HG02623 (cell line): ENCODE results near the gene UMODL1.

ENCODE experiments used
- ATAC-seq: cut with Tn5 transposase; IDR thresholded peaks from one replicate; pipeline ENCODE4 v1.9.1; 2021; ENCODE audit warnings: moderate library complexity; ENCODE audit not compliant: unreplicated experiment

UMODL1 gene

DNA sequence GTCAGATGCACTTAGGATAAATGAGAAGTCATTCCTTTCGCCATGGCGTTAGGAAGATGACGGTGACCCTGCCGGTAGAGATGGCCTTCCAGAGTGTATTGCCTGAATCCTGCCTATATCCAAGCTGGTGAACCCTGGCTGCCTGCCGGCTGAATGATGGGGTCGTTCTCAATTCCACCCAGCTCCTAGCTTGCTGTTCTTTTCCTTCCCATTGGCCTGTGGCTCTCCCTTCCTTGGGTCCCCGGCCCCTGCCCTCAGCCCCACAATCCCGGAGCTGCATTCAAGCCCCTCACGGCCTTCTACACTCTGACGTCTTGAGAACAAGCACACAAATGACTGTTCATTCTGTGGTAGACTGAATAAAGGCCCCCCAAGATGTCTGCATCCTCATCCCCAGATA is 32.7 kb upstream of the UMODL1 start:
- no peak for ATAC-seq

DNA sequence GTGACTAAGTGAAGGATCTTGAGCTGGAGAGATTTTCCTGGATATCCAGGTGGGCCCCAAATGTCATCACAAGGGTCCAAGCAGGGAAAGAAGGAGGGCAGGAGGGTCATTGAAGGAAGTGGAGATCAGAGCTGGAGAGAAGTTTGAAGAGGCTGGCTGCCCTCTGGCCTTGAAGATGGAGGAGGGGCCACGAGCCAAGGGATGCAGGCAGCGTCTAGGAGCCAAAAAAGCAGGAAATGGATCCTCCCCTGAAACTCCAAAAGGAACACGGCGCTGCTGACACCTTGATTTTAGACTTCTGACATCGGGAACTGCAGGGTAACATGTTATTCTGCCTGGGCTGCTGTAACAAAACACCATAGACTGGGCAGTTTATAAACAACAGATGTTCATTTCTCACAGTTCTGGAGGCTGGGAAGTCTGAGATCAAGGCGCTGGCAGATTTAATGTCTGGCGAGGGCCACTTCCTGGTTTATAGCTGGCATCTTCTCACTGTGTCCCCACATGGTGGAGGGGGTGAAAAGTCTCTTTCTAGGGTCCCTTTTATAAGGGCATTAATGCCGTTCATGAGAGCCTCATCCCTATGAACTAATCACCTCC is 32.2 kb upstream of the UMODL1 start:
- no peak for ATAC-seq

DNA sequence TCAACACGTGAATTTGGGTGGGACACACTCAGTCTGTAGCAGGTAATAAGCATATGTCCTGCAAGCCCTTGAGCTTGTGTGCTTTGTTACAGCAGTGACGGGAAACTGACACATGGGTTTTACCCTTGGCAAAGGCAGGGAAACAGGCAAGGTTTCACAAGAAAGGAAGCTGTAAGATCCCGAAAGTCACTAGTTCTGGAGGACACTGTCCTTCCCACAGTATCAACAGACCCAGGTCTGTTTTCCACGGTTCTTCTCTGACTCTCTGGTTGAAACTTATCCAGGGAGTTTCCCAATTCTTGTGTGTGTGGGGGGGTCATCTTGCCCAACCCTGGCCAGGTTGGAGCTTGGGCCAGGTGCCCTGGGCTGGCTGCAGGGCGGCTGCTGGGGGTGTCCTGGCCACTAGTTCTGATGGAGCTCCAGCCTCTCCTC is 31.6 kb upstream of the UMODL1 start:
- ATAC-seq, result no peak

DNA sequence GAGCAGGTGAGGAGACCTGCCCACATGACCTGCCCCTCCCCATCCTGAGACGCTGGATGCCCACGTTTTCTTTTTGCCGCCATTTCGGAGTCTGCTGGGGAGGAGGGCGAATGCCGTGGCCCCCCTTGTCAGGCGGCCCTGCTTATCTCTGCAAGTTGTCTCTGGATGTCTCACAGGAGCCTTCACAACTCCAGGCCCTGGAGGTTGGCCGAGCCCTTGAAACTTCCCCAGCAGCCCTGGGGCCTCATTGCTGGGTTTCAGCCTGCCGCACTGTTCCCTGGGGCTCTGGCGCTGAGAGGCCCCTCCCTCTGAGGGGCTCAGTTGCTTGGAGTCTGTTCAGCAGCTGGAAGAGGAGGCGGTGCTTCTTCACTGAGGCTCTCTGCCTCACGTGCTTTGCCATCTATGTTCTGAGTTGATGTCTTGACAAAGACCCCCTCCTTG is 31.2 kb upstream of the UMODL1 start:
- no peak for ATAC-seq

DNA sequence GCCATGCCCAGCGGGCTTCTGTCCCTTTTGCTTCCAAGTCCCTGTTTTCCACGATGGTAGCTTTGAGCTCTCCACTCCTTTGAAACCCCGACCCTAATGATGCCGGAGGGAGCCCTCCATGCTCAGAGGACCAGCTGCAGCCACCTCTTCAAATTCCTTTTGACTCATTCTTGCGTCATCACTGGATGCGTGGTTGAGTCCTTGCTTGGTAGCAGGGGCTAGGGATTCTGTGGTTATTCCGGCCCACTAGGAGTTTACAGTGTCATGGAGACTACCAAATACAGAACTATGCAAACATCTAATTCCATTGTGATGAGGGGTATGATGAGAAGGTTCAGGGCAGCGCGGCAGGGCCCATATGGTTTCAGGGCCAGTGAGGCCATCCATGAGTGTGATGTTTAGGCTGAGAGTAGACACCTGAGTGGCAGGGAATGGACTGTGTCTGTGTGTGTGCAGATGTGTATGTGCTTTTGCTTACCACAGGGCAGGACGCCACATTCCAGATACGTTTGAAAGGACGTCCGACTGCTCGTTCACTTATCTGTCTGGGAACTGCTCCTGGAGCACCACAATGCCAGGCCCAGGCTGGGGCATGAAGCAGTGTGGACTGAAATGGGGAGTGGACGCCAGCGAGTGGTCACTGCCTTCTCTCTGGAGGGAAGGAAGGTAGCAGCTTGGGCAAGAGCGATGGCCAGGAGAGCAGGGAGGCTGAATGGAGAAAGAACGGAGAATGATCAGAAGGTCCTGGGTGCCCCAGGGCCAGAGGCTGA is 30.5 kb upstream of the UMODL1 start:
- ATAC-seq, result no peak

DNA sequence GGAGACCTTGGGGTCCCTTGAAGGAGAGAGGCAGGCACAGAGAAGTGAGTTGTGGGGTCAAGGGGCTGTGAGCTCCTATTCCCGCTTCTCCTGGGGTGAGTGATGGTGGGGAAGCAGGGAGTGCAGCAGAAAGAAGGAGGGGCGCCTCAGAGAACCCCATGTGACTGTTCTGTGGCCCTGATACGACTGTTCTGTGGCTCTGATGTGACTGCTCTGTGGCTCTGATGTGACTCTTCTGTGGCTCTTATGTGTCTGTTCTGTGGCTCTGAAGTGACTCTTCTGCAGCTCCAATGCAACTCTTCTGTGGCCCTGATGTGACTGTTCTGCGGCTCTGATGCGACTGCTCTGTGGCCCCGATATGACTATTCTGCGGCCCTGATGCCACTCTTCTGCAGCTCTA is 29.9 kb upstream of the UMODL1 start:
- ATAC-seq, result no peak

DNA sequence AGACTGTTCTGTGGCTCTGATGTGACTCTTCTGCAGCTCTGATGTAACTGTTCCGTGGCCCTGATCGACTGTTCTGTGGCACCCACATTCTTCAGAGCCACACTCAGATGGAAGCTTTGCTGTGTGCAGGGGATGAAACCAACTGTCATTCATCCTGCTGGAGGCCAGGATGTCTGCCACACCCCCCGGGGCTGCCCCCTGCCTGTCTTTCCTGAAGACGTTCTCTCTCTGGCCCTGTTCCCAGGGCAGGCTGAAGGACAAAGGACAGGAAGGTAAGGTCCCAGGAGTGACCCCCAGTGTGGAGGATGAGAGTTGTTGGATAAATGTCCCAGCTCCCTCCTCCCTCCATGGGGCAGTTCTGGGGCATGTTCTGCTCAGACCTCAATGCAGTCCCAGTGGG is 29.4 kb upstream of the UMODL1 start:
- no peak for ATAC-seq

DNA sequence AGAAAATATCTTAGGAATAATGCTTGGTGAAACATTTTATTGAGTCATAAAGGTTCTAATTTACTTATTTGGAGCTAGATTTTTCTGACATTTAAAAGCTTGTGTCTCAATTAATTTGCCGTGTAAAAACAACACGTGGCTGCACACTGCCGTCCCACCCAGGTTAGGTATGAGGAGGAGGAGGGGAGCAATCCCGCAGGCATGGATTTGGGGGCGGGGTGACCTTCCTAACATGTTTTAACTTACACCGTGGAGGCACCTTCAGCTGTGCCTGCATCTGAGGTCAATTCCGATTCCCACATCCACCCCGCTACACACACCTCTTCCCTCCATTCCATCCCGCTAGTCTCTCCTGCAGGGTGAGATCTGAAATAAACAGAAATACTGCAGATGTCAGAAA is 28.5 kb upstream of the UMODL1 start:
- ATAC-seq, result no peak

DNA sequence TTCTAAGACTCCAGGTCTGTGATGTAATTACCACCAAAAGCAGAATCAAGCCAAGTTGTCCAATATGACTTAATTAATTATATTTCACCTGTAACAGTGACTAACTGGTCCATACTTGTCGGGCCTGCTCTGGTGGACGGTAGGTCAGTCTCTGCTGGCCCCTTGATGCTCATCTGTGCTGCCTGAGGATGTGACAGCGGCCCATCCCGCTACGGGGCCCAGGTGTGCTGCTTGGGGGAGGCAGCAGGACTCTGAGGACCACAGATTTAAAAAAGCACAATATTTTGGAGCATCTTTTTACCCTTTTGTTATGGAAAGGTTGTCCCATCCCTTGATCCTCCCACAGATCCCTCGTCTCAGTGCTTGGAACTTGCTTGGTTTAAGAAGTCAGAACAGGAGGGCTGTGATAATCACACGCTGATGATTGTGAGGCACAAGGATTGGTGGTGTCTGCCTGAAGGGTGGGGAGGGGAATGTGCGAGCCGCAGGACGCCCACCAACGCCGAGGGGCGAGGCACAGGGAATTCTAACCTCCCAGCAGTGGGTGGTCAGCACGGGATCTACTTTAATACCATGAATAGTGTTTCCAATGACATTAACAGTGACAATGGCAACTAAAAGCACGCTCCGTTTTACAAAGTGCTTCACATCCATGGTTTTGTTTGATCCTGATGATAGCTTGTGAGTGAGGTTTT is 27.8 kb upstream of the UMODL1 start:
- no peak for ATAC-seq

DNA sequence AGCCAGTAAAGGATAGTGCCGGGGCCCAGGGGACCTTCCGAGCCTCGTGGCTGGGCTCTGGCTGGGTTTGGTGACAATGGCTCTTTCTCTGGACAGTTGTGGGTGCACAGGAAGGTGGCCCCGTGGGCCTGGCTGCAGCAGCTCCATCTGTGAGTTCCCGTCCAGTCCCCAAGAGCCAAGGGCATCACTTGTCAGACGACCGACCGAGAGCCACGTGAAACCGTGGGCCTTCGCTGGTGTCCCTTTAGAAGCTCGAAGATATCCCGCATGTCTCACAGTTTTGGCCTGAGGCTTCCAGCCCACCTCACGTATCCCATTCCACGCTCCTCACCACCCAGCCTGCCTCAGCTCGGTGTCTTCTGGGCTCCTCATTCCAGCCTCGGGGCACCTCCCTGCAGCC is 27.2 kb upstream of the UMODL1 start:
- no peak for ATAC-seq

DNA sequence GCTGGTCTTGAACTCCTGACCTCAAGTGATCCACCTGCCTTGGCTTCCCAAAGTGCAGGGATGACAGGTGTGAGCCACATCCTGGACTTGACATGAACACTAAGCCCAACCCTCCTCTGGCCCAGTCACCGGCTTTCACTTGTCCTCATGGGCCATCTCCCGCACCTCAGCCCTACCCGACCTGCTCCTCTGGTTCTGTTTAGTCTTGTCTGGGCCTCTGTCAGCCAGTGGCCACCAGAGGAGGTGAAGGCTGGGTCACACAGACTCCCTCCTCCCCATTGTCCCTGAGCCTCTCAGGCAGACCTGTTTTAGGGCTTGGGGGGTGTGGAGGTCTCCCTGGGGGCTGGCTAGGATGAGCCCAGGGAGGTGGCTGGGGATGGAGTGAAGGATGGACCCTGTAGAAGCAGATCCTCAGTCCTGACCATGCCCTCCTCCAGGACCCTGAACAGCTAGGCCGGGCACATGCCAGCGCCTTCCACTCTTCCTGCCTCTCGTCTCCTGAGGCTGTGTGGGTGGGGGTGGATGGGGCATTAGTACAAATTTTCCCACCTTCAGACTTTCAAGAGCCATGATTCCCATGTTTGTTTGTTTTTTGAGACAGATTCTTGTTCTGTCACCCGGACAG is 26.1 kb upstream of the UMODL1 start:
- ATAC-seq, result no peak

DNA sequence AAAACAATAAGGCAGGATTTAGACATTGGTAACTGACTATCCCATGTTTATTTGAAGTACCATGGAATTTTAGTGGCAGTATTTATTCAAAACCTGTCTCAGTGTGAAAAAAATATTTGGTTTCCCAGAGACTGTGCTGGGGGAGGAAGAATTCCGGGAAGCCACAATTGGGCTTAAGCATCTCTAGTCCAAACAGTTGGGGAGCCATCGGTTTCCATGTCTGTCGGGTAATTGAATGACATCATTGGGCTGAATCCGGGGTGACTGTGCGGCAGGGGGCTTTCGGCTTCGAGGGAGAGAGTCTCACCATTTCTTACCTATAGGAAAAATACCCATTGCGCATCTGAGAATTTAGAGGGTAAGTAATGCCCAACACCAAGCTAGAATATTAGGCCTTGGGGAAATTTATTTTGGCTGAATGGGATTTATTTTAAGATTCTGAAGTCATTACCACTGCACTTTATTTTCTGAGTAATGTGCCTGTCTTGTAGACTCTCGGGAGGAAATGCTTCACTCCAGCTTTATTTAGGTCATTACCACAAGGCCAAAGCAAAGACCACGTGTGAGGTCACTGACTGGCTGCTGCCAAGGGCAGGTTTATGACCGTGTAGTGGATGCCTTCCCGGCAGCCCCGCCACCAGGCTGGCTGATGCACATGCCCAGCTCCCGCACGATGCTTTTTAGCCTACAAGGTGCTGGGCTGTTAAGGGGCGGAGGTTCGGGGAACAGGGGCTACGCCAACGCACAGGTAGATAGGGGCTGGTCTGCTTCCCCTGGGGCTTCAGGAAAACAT is 23.1 kb upstream of the UMODL1 start:
- no peak for ATAC-seq

DNA sequence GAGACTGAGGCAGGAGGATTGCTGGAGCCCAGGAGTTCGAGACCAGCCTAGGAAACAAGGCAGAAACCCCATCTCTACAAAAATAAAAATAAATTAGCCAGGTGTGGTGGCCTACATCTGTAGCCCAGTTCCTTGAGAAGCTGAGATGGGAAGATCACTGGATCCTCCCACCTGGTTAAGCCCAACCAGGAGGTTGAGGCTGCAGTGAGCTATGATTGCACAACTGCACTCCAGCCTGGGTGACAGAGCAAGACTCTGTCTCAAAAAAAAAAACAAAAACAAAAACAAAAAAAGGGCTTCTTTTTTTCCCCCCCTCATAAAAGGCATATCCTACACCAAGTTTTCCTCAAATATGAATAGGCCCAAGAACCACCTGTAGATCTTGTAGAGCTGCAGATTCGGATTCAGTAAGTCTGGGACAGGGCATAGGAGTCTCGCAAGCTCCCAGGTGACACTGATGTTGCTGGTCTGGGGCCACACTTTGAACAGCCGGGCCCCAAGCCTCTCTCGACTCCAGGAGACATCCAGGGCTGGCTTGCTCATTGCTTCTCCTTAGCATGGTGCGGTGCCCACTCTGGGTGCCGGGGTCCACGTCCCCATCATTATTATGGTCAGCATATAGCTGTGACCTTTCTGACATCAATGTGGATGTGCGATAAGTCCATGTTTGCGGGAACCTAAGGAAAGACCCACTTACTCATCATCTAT is 22.1 kb upstream of the UMODL1 start:
- ATAC-seq, result no peak

DNA sequence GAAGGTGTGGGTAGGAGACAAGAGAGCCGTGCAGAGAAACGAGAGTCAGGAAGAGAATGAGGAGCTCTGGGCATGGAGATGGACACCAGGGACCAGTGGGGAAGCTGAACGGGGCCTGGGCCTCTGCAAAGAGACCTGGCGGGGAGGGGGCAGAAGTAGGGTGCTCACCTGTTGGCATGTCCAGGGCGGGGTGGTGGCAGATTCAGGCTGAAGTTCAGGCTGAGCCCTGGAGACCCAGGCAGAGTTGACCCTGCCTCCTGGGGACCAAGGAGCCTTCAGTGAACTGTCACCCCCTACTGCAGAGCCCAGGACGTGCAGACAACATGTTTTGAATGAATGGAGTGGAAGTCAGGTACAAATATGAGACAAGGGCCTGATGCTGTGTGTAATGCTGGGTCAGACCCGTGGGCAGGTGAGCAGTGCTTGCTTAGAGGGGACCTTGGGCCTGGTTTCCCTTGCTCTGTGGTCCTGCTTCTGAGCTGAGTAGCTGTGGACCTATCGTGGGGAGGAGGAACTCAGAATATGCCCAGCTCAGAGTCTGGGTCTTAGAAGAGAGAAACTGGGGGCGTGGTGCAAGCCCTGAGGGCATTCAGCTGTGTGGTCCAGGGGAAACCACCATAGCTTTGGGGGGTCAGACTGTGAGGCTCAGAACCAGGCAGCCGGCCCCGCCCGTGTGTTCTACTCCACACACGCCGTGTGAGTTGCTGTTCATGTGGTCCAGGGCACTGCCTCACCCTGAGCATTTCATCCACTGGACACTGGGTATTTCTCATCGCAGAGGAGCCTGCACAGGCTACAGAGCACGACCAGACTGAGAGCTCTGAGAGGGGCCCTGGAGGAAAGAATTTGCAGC is 21.3 kb upstream of the UMODL1 start:
- no peak for ATAC-seq

DNA sequence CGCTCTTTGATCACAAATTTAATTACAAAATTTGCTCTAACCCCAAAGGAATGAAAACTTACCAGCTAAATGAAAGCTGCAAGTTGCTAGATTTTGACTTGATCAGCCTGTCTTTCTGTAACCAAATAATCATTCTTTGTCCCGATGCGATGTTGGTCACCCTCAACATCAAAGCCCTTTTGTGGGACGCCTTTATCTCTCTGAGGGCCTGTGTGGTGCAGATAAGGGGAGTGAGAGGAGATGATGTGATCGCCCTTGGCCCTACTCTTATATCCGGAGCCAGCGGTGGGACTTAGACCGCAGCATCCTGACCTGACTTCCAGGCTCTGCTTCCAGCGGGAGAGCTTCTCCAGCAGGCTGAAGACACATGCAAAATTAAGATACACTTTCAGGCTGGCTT is 19.3 kb upstream of the UMODL1 start:
- ATAC-seq, result no peak

DNA sequence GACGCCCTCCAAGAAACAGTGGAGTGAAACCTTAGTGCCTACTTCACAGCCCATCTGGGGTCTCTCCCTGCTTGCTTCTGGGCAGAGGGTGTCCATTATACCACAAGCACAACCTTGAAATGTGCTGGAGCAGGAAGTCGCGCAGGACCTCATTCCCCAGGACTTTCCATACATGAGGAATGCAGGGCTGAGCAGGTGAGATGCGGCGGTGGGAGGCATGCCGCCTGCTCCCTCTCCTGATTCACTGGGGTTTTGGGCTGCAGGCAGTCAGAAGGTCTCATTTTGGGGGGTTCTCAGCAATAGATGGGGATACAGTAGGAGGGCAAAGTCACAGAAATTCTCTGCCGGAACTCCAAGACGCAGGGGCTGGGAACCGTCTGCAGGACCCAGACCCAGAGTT is 15.7 kb upstream of the UMODL1 start:
- no peak for ATAC-seq

DNA sequence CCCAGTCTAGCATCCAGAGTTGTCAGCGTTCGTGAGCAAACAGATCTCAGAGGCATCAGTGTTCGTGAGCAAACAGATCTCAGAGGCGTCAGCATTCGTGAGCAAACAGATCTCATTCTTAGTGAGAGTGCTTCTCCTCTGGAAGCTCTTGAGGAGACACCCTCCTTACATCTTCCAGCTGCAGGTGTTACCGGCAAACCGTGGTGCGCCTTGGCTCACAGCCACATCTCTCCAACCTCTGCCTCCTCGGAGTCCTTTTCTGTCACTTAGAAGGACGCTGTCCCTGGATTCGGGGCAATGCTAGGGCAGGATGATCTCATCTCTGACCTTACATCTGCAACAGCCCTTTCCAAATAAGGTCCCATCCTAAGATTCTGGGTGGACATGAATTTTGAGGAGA is 14.6 kb upstream of the UMODL1 start:
- no peak for ATAC-seq

DNA sequence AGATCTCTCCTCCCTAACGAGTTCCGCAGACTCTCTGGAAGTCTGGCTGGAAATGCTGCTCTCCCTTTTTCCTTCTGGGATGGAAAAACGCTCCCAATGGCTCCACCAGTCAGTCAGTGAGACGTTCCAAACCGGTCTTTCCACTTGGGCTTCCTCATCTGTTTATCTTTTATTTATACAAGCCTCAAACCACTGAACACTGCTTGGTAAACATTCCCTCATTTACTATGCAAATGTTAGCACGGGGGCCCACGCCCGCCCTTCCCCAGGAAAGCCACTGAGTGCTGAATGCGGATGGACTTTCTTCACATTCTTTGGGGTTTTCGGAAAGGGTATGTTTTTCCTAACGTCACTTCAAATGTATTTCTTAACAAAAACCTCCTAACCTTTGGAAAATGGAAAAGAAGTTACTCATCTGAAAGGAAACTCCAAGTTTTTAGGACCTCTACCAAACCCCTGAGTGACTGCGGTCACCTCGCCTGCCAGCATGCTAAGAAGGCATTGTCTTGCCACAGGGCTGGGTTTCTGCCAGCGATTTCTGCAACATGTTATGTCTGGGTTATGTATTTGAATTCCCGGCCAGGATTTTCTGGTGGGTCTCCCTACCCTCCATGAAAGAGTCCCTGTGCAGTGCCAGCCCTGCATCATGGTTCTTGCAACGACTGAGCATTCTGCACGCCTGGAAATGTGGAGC is 14.0 kb upstream of the UMODL1 start:
- ATAC-seq, result no peak
